NCI-H526 treated with DMSO at 0.1 percent for 48 hours (cell line): ENCODE results near the gene FGFRL1.
"Not testable (repeated sequence)": the region's sequence is repeated elsewhere in the genome, so short reads cannot be mapped to it uniquely, and the experiment has no call there.

ENCODE experiments used
- DNase-seq: peaks from one replicate; lab custom pipeline; 2025; lab: John Stamatoyannopoulos, UW

FGFRL1 gene

GRCh38 chr4:973431-974397, 37.7 kb upstream of the FGFRL1 start, which contains the start of gene DGKQ:
DGKQ (minus strand) TSS chr4:973569; CDS start chr4:973482, 87 bp downstream.
- peak; percentile 39 for DNase-seq

DNA sequence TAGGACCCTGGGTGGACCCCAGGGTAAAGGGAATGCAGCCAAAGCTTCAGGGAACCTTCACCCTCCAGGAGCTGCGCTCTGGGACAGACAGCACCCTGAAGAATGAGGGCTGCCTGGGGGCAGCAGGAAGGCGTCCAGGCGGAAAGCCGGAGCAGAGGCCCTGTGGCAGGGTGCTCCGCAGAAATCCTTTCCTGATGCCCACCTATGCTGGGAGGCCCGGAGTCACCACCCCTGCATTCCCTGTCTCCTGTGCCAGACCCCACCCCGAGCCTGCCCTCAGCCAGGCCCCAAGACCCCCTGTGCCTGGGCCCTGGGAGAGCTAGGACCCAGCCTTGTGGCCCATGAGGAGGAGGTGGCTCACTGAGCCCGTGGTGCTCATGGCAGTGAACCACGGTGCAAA, 36.8 kb upstream of the FGFRL1 start:
- DNase-seq = no peak

GRCh38 chr4:976016-976415, 35.4 kb upstream of the FGFRL1 start:
- not testable (repeated sequence) for DNase-seq

DNA sequence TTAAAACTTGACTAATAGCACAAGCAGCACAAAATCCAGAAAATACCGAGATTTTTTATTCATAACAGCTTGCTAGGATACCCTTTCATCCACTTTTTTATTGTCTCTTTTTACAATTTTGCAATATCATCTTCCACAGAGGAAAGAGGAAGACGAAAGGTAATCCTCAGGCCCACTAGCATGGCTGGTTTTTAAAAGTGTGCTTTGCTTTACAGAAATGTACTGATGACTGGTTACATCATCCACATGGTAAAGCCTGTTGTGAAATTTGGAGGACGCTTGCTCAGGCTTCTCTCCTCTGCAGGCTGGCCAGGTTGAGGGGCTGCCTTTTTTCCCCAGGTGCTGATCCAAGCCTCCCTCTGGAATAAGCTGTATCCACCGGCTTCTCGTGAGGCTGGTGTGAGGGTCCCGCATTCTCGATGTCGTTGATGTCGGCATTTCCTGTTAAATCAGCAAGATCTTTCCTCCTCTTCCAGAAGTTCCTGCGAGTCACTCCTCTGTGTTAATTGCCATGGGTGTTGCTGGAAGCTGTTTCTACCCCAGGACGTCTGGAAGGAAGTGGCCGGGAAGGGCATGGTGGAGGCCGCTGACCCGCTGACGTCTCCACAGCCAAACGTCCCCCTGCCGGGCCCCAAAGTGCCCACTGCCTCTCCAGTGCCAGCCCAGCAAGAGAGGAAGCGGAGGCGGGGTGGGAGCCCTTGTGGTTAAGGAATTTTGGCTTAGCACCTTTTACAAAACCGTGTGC, 32.3 kb upstream of the FGFRL1 start:
- no peak for DNase-seq

DNA sequence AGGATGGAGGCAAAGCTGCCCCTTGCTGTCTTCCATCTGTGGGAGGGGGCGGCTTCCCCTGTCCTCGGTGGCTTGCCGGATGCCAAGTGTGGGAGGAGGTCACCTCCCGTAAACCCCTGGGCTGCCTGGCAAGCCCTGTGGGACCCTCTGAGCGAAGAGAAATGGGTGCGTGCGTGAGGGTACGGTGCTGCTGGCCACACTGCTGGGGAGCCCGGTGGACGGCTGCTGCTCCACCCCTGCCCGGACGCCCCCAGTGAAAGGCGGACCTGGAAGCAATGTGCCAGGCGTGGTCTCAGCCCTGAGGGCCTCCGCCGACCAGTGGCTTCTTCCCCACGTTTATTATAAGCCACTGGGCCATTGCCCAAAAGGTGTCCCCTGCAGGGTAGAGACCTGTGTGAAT, 29.1 kb upstream of the FGFRL1 start:
- DNase-seq = no peak

DNA sequence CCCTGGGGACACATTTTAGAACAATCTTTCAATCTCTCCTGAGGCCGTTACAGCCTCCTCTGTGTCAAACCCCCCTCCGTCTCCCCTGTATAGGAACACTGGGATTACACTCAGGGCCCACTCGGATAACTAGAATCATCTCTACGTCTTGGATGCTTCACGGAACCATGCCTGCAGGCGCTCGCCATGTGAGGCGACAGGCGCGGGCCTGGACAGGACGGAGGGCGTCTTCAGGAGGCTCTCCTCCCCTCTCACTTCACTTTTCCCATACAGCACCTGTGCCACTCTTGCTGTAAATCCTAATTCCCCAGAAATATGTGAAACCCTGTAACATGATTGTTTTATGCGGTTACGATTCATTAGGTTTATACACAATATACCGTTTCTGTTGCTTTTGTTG, 28.6 kb upstream of the FGFRL1 start:
- no peak for DNase-seq

DNA sequence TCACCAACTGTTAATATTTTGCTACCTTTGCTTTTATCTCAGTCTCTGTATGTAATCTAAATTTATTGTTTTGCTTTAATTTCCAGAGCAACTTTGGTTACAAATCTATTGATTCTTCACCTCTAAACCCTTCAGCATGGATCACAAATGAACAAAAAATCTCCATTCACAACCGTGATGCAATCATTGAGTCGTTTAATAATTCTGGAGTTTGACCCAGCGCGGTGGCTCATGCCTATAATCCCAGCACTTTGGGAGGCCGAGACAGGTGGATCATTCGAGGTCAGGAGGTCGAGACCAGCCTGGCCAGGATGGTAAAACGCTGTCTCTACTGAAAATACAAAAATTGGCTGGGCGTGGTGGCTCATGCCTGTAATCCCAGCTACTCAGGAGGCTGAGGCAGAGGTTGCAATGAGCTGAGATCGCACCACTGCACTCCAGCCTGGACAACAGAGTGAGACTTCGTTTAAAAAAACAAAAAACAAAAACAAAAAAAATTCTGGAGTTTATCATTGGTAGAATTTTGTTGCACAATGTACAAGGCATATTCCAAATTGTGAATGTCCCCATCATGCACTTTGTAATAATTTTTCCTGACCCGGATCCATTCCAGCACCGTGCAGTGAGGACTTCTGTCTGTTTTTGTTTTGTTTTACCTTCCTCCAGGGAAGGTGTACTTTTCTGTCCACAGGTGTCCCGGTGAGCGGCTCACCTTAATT, 26.9 kb upstream of the FGFRL1 start:
- no peak for DNase-seq

- peak; percentile 25 for DNase-seq
Observed at GRCh38 chr4:985123-985830, 26.1 kb upstream of the FGFRL1 start.

DNA sequence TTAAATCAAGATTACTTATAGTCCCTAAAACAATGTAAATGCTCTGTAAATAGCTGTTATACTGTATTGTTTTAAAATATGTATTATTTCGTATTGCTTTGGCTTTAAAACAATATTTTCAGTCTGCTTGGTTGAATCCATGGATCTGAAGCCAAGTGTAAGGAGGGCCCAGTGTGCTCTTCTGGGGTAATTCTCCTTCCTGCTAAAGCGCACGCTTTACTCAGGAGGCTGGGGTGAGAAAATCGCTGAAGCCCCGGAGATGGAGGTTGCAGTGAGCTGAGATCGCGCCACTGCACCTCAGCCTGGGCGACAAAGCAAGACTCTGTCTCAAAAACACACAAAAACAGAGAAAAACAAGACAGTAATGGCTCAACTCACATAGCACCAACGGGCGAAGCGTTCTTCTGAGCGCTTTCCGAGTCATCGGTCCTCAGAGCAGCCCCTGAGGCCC, 25.0 kb upstream of the FGFRL1 start:
- DNase-seq = no peak

- DNase-seq = peak; percentile 48
Observed at GRCh38 chr4:986879-987623, 24.4 kb upstream of the FGFRL1 start, which contains the start of gene IDUA. IDUA (plus strand) TSS chr4:987044; CDS start chr4:987085, 41 bp downstream.

GRCh38 chr4:987624-988513, 23.6 kb upstream of the FGFRL1 start:
- no peak for DNase-seq

DNA sequence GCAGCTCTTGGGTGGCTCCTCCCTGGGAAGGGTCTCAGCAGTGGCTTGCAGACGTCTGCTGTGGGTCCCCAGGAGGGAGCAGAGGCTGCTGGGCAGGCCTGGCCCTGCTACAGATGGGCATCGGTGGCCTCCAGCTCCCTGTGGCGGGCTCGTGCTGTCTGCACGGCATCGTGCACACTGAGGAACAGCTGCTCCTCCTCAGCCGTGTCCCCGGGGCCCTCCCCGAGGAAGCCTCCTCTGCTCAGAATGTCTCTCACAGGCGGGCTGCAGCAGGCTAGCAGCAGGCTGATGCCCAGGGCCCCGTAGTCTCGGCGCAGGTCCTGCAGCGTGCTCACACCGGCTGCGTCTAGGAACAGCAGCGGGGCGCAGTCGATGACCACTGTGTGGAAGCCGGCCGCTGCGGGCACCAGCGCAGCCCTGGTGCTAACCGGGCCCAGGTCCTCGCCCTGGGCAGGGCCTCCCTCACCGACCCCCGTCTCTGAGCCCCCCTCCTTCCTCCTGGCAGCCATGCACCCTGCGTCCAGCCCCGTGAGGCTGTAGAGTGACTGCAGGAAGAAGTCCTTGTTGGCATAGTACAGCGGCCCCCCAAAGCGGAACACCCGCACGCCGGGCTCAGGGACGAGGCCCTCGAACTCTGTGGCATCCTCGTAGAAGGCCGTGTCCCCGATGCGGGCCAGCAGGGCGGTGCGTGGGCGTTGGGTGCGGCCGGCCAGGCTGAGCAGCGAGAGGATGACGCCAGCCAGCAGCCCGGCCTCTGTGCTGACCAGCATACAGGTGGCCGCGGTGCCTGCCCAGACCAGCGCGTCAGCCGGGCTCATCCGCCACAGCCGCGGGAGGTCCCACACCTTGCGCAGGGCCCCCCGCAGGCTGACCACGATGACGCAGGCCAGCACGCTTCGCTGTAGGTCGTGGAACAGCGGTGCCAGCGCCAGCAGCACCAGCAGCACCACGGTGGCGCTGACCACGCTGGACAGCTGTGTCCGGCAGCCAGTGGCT, 22.4 kb upstream of the FGFRL1 start:
- no peak for DNase-seq

DNA sequence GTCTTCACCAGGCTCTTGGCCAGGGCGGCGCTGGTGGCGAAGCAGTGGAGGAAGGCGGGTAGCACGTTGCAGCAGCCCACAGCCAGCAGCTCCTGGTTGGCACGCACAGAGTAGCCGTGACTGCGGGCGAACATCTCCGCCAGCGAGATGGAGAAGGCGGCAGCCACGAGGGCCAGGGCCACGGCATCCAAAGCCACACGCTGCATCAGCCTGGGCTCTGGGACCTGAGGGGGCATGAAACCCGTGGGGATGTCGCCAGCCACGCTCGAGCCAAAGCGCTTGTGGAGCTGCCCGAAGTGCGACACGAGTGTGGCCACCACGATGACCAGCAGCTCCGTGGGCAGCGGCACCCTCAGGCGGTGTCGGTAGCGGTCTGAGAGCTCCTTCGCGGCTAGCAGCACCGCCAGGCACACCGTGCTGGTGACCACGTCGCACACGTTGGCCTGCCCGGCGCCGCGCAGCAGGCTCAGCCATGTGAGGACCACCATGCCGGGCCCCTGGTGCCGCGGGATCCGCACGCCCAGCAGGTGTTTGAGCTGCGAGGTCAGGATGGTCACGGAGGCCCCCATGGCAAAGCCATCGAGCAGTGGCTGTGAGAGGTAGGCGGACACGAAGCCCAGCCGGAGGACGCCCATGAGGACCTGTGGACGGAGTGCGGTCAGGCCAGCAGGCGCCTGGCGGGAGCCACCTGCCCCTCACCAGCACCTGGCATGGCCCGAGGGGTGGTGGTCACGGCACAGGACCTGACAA, 21.5 kb upstream of the FGFRL1 start:
- no peak for DNase-seq

DNA sequence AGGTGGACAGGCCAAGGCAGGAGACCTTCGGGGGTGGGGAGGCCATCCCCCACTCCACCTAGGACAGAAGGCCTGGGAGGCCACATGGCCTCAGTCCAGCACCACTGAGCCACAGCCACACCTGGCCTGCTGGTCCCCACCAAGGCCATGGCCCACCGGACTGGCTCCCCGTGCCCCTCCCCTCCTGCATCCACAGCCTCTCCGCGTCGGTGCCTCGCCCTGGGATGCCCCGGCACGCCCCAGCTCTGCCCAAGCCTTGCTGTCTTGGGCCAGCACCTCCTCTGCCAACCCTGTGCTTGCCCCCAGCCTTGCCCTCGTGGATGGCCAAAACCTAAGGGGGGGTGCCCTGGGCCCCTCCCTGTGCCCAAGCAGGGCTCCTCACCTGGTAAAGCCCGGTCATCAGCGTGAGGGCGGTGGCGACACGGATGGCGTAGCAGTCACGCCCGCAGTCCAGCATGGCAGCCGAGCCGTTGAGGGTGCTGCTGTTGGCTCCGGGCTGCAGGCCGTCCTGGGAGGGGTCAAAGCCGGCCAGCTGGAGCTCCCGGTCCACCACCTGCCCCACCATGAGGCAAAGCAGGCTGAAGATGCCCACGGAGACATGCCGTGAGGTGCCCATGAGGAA, 20.6 kb upstream of the FGFRL1 start:
- DNase-seq = no peak

- DNase-seq = no peak
Observed at GRCh38 chr4:991451-992296, 19.8 kb upstream of the FGFRL1 start.
